ENCODE measurements around the gene GPBP1.
"Not testable (repeated sequence)": the region's sequence is repeated elsewhere in the genome, so short reads cannot be mapped to it uniquely, and the experiment has no call there.

The GPBP1 gene

DNA sequence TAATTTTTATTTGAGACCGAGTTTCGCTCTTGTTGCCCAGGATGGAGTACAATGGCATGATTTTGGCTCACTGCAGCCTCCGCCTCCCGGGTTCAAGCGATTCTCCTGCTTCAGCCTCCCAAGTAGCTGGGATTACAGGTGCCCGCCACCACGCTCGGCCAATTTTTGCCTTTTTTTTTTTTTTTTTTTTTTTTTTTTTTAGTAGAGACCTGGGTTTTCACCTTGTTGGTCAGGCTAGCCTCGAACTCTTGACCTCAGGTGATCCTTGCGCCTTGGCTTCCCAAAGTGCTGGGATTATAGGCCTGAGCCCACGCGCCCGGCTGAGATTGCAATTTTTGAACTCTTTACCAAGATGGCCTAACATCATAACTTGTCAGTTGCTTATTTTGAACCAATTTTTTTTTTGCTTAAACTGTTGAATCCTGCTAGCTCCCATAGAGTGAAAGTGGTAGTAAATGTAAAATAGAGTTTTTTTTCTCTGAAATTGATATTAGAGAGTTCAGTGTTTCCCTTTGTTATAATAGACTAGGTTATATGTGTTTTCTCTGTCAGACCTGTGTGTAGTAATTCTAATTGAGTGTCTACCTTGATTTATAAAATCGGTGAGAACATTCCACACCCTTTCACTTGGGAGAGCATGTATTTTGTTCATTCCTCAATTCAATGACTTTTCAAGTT, 3.8 kb downstream of the GPBP1 start:
- DNase-seq: no peak

DNA sequence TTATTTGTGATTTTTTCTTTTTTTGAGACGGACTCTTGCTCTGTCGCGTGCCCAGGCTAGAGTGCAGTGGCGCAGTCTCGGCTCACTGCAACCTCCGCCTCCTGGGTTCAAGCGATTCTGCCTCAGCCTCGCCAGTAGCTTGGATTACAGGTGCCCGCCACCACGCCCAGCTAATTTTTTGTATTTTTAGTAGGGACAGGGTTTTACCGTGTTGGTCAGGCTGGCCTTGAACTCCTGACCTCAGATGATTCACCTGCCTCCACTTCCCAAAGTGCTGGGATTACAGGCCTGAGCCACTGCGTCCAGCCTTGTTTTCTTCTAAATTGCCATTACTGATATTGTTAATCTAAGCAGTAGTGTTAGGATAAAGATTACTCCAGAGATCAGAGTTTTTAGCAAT, 4.4 kb downstream of the GPBP1 start:
- DNase-seq: not testable (repeated sequence)

DNA sequence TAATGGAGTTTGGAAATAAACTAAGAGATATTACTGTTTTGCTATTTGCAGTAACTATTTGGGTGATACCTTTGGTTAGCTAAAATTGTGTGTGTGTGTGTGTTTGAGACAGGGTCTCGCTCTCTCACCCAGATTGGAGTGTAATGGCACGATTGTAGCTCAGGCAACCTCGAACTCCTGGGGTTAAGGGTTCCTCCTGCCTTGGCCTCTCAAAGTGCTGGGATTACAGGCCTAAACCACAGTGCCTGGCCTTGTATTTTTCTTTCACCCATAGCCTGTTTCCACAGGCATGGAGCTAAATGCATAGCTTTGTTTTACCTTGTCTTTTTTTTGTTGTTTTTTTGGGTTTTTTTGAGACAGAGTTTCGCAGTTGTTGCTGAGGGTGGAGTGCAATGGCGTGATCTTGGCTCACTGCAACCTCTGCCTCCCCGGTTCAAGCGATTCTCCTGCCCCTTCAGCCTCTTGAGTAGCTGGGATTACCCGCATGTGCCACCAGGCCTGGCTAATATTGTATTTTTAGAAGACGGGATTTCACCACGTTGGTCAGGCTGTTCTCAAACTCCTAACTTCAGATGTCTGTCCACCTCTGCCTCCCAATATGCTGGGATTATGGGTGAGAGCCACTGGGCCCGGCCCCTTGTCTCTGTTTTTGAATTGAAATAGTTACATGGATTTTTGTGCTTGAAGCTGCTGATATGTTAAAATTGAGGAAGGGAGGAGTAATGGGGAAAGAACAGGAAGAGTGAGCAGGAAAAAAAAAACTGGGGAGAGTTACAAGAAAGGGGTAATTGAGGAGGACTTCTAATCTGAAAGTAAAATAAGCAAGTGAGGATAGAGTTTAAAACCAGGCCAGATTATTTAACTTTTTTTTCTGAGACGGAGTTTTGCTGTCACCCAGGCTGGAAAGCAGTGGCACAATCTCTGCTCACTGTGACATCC, 5.7 kb downstream of the GPBP1 start:
- no peak for DNase-seq

DNA sequence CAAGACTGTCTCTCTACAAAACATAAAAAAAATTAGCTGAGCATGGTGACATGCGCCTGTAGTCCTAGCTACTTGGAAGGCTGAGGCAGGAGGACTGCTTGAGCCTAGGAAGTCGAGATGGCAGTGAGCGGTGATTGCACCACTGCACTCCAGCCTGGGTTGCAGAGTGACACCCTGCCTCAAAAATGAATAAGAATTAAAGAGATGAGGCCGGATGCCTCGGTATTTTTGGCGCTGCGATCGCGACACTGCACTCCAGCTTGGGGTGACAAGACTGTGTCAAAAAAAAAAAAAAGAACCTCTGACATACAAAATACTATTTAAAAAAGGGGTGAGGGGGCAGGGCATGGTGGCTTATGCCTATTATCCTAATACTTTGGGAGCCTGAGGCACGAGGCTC, 7.3 kb downstream of the GPBP1 start:
- DNase-seq: no peak

DNA sequence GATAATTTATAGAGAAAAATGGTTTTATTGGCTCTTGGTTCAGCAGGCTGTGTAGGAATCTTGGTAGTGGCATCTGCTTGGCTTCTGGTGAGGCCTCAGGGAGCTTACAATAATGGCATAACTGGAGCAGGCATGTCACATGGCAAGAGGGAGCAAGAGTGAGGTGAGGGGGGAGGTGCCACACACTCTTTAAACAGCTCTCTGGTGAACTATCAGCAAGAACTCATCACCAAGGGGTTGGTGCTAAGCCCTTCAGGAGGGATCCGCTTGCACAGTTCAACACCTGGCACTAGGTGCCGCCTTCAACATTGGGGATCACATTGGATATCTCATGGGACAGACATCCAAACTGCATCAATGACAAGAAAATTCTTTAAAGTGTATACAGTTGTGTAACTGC, 10.5 kb downstream of the GPBP1 start:
- DNase-seq: no peak

DNA sequence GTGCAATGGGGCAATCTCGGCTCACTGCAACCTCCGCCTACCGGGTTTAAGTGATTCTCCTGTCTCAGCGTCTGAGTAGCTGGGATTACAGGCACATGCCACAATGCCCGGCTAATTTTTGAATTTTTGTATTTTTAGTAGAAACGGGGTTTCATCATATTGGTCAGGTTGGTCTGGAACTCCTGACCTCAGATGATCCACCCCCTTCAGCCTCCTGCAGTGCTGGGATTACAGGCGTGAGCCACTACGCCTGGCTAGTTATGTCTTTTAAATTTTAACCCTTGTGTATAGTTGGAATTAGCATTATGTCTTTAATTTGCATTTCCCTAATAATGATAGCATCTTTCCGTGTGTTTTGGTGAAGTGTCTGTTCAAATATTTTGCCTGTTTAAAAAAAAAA, 11.5 kb downstream of the GPBP1 start:
- no peak for DNase-seq

DNA sequence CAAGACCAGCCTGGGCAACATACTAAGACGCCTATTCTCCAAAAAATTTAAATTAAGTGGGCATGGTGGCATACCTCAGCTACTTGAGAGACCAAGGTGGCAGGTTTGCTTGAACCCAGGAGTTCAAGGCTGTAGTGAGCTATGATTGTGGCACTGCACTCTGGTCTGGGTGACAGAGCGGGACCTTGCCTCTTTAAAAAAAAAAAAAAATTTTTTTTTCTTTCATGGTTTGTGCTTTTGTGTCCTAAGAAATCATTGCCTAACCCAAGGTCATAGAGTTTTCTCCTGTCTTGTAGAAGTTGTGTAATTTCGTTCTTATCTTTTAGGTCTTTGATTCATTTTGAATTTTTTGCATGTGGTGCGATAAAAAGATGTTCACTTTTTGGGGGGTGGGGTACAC, 12.3 kb downstream of the GPBP1 start:
- DNase-seq: no peak

DNA sequence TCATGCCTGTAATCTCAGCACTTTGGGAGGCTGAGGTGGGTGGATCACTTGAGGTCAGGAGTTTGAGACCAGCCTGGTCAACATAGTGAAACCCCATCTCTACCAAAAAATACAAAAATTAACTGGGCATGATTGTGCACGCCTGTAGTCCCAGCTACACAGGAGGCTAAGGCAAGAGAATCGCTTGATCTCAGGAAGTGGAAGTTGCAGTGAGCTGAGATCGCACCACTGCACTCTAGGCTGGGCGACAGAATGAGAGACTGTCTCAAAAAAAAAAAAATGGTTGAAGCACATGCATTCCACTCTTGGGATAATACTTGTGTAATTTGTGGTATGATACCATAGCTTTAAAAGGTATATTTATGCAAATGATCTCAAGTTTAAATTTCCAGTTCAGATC, 14.1 kb downstream of the GPBP1 start:
- DNase-seq: not testable (repeated sequence)

DNA sequence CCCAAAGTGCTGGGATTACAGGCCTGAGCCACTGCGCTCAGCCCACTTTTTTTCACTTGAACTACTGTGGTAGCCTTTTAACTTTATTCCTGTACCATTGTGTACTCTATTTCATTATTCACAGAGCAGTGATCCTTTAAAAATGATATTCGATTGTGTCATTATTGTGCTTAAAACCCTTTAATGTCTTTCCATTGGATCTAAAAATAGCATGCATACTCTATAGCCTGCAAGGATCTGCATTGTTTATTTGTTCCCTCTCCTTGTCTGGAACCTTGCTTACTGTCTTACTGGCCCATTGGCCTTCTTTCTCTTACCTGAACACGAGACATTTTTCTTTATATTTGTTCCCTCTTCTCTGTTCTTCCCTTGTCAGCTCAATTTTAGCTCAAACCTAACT, 15.7 kb downstream of the GPBP1 start:
- DNase-seq: no peak

DNA sequence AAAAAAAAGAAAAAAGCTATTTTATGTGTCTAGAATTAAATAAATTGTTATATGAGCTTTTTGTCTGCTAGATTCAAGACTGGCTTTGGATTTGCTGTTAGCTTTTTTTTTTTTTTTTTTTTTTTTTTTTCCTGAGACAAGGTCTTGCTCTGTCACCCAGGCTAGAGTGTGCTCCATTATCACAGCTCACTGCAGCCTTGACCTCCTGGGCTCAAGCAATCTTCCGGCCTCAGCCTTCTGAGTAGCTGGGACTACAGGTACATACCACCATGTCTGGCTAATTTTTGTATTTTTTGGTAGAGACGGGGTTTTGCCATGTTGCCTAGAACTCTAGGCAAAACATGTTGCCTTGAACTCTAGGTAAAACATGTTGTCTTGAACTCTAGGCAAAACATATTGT, 16.7 kb downstream of the GPBP1 start:
- DNase-seq: no peak

DNA sequence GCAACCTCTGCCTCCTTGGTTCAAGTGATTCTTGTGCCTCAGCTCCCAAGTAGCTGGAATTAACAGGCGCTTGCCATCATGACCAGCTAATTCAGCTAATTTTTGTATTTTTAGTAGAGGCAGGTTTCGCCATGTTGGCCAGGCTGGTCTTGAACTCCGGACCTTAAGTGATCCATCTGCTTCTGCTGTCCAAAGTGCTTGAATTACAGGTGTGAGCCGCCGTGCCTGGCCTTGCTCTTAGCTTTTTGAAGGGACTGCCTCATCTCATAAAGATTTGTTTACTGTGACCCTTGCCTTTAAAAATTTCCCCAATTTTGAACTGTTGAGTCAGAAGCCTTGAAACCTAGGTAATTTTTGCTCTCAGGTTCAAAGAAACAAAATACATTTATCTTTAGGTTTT, 17.3 kb downstream of the GPBP1 start:
- no peak for DNase-seq

DNA sequence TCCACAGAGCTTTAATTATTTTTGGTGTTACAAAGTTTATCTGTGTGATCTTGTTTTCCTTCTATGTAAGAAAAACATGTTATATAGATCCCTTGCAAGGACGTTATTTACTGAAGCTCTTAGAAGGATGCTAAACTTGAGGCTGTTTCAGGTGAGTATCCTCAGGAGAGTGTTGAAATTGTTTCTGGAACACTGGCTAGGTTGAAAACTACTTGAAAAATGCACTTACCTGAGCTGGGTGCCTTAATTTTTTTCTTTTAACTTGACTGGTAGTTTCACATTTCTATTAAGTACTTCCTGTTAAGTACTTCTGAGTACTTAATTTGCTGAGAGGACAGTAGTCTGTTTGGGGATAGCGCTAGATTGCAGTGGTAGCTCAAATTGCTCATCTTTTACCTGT, 18.1 kb downstream of the GPBP1 start:
- no peak for DNase-seq

DNA sequence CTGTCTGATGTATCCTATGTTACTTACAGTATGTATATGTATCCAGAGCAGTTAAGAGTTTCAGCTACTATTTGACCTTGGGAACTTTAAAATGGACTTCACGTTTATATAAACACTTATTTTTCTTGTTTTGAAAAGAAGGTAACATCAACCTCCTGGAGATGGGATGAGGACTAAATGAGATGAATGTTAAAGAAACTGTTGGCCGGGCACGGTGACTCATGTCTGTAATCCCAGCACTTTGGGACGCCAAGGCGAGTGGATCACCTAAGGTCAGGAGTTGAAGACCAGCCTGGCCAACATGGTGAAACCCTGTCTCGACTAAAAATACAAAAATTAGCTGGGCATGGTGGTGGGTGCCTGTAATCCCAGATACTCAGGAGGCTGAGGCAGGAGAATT, 19.0 kb downstream of the GPBP1 start:
- not testable (repeated sequence) for DNase-seq

DNA sequence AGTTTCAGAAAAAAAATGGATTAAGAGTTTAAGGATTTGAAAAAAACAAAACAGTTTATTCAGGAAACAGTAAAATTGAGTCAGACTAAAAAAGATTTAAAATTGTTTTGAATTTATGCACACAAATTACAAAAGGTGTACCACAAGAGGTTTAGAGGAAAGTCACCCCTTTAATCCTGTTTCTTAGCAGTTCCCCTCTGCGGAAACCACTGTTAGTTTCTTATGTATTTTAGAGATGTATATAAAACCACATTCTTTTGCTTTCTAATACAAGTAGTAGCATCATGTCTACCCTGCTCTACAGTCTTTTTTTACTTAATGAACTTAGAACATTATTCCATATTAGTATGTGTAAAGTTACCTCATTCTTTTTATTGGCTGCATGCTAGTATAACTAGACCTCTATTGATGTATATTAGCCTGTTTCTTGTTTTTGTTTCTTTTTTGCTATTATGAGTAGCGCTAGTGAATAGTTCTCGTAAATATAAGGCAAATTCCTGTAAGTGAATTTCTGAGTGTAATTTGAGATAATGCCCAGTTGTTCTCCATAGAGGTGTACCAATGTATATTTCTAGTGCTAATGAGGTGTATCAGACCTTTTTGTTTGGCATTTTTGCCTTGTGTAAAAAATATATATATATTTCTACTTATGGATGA, 20.0 kb downstream of the GPBP1 start:
- no peak for DNase-seq

DNA sequence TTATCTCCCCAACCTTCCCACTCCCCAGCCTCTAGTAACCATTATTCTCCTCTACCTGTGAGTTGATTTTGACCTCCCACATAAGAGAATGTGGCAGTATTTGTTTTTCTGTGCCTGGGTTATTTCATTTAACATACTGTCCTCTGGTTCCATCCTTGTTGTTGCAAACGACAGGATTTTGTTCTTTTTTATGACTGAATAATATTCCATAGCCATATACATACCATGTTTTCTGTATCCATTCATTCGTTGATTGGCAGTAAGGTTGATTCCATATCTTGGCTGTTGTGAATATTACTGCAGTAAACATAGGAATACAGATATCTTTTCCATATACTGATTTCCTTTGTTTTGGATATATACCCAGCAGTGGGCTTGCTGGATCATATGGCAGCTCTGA, 20.8 kb downstream of the GPBP1 start:
- DNase-seq: no peak

DNA sequence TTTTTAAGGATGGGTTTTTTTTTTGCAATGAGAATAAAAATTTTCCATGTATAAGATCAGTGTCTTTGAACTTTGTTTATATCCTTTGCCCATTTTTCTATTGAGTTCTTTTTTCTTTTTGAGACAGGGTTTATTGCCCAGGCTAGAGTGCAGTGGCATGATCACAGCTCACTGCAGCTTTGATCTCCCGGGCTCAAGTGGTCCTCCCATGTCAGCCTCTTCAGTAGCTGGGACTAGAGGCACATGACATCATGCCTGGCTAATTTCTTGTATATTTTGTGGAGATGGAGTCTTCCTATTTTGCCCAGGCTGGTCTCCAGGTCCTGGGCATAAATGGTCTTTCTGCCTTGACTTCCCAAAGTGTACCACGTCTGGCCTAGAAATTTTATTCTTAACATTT, 21.2 kb downstream of the GPBP1 start:
- DNase-seq: no peak

DNA sequence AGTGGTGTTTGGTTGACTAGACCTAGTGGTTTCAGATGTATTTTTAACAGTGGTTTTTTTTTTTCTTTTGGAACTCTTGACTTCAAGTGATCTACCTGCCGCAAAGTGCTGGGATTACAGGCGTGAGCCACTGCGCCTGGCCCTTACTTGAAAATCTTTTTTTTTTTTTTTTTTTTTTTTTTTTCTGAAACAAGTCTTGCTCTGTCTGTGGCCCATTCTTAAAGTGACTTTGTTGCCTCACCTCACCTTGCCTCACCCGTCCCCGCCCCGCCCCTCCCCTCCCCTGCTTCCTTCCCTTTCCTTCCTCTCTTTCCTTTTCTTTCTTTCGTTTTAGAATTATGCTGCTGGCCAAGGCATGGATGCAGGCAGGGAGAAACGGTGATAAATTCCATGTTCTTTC, 26.0 kb downstream of the GPBP1 start:
- no peak for DNase-seq

DNA sequence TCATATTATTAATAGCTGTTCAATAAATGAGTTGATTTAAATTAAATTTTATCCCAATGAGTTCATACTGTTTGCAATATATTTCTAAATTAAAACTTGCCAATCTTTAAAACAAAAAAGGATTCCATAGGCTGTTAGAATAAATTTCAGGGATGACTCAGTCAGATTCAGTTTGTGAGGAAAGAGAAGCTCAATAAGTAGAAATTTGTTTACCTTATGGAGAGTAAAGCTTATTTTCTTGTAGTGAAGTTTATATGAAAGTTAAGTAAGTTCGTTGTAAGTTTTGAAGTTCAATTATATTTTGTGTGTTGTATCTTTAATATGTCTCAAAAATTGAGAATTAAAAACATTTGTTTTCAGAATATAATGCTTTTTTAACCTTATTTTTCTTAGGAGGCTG, 29.0 kb downstream of the GPBP1 start:
- no peak for DNase-seq

DNA sequence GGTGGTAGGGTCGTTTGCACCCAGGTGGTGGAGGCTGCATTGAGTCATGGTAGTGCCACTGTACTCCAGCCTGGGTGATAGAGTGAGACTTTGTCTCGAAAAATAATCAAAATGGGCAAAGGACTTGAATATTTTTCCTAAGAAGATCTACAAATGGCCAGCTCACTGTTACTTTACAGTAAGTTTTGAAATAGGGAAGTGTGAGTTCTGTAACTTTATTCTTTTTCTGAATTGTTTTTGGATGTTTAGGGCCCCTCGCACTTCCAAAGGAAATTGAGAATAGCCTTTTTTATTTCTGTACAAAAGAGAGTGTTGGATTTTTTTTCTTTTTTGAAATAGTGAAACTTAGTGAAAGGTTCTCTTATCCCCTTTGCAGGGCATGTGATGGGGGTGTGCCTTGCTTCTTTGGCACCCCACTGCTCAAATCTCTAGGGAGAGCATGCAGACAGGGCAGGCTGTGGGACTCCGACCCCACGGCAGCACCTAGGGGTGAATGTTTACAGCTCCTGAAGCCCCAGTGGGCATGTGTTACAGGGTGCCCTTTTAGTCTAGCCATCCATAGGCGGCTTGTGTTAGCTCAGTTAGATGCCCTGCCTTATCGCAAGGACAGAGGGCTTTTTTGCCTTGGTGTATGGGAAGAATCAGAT, 33.3 kb downstream of the GPBP1 start:
- DNase-seq: no peak

DNA sequence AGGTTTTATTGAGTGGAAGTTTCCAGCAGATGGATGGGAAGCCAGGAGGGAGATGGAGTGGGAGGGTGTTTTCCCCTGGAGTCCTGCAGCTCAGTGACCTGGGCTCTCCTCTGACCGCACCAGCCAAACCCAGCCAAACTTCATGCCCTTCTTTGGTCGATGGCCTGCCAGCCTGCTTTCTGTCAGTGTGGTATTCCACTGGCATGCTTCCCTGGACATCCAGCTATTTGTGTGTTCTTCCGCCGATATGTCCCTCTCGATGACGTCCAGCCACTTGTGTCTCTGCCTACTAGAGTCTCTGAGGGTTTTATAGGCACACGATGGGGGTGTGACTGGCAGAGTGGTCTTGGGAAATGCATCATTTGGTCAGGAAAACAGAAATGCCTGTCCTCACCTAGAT, 33.8 kb downstream of the GPBP1 start:
- no peak for DNase-seq

DNA sequence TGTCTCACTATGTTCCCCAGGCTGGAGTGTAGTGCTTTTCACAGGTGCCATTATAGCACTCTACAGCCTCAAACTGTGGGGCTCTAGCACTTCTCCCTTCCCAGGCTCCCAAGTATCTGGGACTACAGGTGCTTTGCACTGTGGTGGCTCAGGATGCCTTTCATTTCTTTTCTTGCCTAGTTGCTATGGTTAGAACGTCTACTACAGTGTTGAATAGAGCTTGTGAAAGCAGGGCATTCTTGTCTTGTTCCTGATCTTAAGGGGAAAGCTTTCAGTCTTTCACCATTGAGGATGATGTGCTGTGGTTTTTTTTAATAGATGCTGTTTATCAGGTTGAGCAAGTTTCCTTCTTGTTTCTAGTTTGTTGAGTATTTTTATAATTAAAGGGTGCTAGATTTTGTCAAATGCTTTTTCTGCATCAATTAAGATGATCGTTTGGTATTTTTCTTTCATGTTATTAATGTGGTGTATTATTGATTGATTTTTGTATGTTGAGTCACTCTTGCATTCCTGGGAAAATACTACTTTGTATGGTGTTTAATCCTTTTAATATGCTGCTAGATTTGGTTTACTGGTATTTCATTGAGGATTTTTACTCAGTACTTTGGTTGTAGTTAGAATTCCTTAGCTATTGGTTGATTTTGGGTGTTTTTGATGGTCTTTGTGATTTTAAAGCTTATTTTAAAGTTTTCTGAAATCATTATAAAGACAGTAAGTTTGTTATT, 35.6 kb downstream of the GPBP1 start:
- DNase-seq: no peak

DNA sequence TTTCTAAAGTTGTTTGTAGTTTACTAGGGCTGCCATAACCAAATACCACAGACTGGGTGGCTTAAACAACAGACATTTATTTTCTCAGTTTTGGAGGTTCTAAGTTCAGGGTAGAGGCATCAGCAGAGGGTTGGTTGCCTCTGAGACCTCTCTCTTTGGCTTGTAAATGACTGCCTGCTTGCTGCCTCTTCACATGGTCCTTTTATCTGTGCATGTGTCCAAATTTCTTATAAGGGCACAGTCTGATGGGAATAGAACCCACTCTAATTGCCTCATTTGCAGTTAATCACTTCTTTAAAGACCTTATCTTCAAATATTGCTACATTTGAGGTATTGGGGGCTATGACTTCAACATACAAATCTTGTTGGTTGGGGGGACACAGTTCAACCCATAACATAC, 36.8 kb downstream of the GPBP1 start:
- no peak for DNase-seq

DNA sequence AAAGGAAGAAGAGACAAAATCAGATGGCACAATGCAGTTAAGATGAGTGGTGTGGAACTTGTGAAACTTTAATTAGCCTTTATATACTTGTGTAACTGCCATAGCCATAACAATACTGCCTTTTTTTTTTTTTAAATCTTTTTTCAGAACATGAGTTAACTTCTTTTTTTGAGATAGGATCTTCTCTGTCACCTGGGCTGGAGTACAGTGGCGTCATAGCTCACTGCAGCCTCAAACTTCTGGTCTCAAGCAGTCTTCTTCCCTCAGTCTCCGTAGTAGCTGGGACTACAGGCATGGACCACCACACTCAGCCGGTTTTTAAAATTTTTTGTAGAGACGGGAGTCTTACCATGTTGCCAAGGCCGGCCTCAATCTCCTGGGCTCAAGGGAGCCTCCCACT, 37.2 kb downstream of the GPBP1 start:
- no peak for DNase-seq
